Cardiac muscle cell (in vitro differentiated cells and primary cell): Measurements from ENCODE around the gene IP6K3. TPM values are rescaled to one million over a fixed set of nuclear protein-coding genes. Genes with fewer than 3 reads are reported as not detected.

ENCODE experiments used
- DNase-seq, 2 donors: peaks; one replicate each; pipeline versions ENCODE4 v3.0.0 to v3.0.0-alpha.2; 2010 to 2017; ENCODE audit warnings: low read depth in 1 of 2, low spot score in 1 of 2
- H3K27ac ChIP-seq: fragments of 200-600 bp; sonication (generic); 2 replicates; pipeline ENCODE4 v1.5.1; 2016
- H3K27me3 ChIP-seq: fragments of 200-600 bp; sonication (generic); 2 replicates; pipeline ENCODE4 v1.6.0; 2016; ENCODE audit warnings: control low read depth
- H3K36me3 ChIP-seq: fragments of 200-600 bp; sonication (generic); 2 replicates; pipeline ENCODE4 v1.5.1; 2016; ENCODE audit warnings: control low read depth
- H3K4me1 ChIP-seq: fragments of 200-600 bp; sonication (generic); 2 replicates; pipeline ENCODE4 v1.8.1; 2017; ENCODE audit warnings: low read depth, mild to moderate bottlenecking, mixed run types
- H3K4me3 ChIP-seq: fragments of 200-600 bp; sonication (generic); 2 replicates; pipeline ENCODE4 v1.5.1; 2016; ENCODE audit warnings: mild to moderate bottlenecking
- H3K9me3 ChIP-seq: fragments of 200-600 bp; sonication (generic); 2 replicates; pipeline ENCODE4 v1.5.1; 2017; ENCODE audit warnings: low read depth, mild to moderate bottlenecking, control low read depth
- polyA plus RNA-seq: library from polyadenylated mRNA; unstranded; fragments of >200 nt; fragmentation: Nextera tagmentation; extraction: Ambion mirVana; gene quantifications from 2 replicates; pipeline ENCODE4 v1.2.1, GENCODE V29; 2016
- total RNA-seq: library from RNA; depleted of rRNA; stranded (reverse); fragments of >200 nt; gene quantifications from 2 replicates; pipeline ENCODE4 v1.2.3, GENCODE V29; 2016
- TF ChIP-seq, protein P1 (sequence below): IDR thresholded peaks from 2 replicates; pipeline ENCODE4 v1.5.1; 2012; ENCODE audit warnings: low read depth, mild to moderate bottlenecking, low read length

Gene IP6K3
- total and polyA plus RNA-seq, 2 experiments from 2014 or later, result 2.9 to 5.0 TPM

DNA sequence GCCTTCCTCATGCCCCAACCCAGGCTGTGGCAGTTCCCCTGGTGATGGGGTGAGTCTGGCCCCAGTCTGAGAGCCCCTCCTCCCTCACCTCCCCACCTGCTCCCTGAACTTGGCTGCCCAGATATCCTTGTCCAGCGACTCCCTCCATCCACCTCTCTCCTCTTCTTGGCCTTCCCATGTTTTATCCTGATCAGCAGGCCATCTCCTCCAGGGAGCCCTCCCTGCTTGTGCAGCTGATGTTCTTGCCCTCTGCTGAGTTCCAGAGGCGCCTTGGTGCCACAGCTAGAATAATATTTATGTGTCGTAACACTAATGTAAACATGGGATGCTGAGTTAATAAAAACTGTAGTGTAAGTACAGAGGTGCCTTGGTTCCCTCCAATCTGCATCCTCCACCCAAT is 10.4 kb upstream of the IP6K3 start:
- H3K27me3 ChIP-seq, result no peaks in the 10 kb centered on the region
- TF ChIP-seq, protein P1, sequence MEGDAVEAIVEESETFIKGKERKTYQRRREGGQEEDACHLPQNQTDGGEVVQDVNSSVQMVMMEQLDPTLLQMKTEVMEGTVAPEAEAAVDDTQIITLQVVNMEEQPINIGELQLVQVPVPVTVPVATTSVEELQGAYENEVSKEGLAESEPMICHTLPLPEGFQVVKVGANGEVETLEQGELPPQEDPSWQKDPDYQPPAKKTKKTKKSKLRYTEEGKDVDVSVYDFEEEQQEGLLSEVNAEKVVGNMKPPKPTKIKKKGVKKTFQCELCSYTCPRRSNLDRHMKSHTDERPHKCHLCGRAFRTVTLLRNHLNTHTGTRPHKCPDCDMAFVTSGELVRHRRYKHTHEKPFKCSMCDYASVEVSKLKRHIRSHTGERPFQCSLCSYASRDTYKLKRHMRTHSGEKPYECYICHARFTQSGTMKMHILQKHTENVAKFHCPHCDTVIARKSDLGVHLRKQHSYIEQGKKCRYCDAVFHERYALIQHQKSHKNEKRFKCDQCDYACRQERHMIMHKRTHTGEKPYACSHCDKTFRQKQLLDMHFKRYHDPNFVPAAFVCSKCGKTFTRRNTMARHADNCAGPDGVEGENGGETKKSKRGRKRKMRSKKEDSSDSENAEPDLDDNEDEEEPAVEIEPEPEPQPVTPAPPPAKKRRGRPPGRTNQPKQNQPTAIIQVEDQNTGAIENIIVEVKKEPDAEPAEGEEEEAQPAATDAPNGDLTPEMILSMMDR, result no peak
- no peak overlapping the region for H3K27ac ChIP-seq
- no peaks in the 10 kb centered on the region for H3K36me3 ChIP-seq
- H3K4me3 ChIP-seq, result no peak overlapping the region
- H3K4me1 ChIP-seq, result peaks cover 23% of the 10 kb centered on the region
- no peak for DNase-seq
- H3K9me3 ChIP-seq, result no peaks in the 10 kb centered on the region

DNA sequence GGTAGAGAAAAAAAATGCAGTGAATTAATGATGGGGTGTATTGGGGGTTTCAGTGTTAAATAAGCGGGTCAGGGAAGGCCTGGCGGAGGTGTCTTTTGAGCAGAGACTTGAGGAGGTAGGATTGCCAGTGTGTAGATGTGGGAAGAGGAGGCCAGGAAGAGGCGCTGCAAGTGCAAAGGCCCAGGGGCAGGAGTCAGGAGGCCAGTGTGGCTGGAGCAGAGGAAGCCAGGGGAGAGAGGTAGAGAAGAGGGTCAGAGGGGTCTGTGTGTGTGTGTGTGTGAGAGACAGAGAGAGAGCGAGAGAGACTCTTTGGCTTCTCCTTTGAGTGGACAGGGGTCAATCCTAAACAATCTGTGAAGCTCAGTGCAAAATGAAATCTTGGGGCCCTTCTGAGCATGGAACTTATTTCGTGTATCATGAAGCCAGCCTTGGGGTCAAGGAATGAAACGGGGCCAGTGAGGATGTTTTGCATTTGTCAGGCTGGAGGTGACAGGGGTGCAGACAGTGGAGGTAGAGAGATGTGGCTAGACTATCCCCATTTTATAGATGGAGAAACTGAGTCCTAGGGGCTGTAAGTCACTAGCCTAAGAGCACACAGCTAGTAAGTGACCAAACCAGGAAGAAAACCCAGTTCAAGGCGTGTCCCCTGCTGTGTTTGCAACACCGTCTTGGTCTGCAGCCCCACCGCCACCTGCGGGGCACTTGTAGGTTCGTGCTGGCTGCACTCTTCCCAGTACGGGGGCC is 9.7 kb upstream of the IP6K3 start:
- Histone ChIP-seq H3K9me3 (no peaks in the 10 kb centered on the region), H3K36me3 (no peaks in the 10 kb centered on the region), H3K27ac (no peak overlapping the region), H3K4me1 (peaks cover 23% of the 10 kb centered on the region), H3K4me3 (no peak overlapping the region), H3K27me3 (no peaks in the 10 kb centered on the region)
- TF ChIP-seq, protein P1, result no peak
- no peak for DNase-seq

DNA sequence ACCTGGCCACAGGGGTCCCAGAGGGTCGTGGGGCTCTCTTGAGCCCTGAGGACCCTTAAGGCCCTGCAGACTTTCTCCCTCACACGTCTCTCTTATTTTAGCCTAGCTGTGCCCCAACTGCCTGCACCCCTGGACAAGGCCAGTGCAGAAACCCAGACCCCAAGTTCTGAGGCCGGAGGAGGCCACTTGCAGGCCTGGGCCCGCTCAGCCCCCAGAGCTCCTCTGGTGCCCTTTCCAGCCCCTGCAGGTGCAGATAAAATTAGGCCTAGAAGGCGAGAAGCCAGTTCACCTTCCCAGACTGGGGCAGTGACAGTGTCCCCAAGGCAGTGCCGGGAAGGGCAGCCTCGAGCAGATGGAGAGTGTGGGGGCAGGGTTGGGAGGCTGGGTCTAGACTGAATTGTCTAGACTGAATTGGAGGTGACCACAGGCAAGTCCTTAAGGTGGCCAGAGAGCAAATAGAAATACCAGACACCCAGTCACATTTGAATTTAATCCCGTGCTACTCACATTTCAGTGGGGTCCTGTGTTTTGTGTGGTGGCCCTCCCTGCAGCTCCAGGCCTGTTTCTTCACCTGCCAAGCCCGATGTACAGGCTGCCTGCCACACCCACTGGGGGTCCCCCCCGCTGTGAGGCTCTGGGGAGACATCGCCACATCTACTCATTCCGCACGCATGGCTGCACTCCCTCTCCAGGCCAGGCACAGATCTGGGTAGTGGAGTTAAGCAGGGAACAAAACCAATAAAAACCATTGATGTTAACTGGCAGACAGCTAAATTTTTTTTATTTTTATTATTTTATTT is 8.6 kb upstream of the IP6K3 start:
- no peak overlapping the region for H3K4me3 ChIP-seq
- TF ChIP-seq, protein P1, result no peak
- no peak for DNase-seq

DNA sequence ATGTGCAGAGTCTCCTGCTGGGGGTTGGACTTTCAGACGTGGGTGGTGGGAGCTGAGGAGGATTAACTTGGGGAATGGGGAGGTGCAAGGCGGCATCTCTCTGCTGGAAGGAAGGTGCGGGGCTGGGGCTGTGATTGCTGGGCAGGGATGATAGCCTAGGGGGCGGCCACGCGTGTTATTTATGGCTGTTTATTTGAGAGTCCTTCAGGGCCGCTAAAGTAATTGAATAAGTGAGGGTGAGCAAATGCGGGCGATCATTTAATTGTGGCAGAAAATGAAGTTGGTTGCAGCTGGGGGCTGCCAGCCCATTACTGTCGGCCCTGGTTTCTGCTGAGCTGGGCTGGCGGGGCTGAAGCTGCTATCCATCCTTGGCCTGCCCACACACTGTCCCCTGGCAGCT is 7.5 kb upstream of the IP6K3 start:
- H3K36me3 ChIP-seq, result no peaks in the 10 kb centered on the region
- TF ChIP-seq, protein P1, result no peak
- DNase-seq, result no peak
- H3K9me3 ChIP-seq, result no peaks in the 10 kb centered on the region
- no peaks in the 10 kb centered on the region for H3K27me3 ChIP-seq
- no peak overlapping the region for H3K4me3 ChIP-seq
- peaks cover 24% of the 10 kb centered on the region for H3K4me1 ChIP-seq
- H3K27ac ChIP-seq, result no peak overlapping the region

More for the DNA sequence above, 8.6 kb upstream of the IP6K3 start:
- H3K27ac ChIP-seq, result no peak overlapping the region
- H3K36me3 ChIP-seq, result no peaks in the 10 kb centered on the region
- H3K9me3 ChIP-seq, result no peaks in the 10 kb centered on the region
- H3K27me3 ChIP-seq, result no peaks in the 10 kb centered on the region
- H3K4me1 ChIP-seq, result peaks cover 27% of the 10 kb centered on the region

DNA sequence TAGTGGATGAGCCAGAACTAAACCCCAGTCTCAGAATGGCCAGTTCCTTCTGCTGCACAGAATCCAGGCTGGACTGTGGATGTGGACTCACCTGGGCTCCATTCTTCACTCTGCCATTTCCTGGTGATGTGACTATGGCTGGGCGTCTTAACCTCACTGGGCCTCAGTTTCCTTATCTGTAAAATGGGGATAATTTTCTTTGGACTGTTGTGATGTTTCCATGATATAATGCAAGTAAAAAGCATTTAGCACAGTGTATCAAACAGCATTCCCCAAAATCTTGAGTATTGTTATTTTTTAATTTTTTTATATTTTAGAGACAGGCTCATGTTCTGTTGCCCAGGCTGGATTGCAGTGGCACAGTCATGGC is 5.9 kb upstream of the IP6K3 start:
- no peaks in the 10 kb centered on the region for H3K36me3 ChIP-seq
- no peaks in the 10 kb centered on the region for H3K9me3 ChIP-seq
- H3K27ac ChIP-seq, result peak overlapping the region; percentile 77
- no peak overlapping the region for H3K4me3 ChIP-seq
- H3K27me3 ChIP-seq, result no peaks in the 10 kb centered on the region
- TF ChIP-seq, protein P1, result no peak
- H3K4me1 ChIP-seq, result peaks cover 31% of the 10 kb centered on the region
- no peak for DNase-seq
